Measurements from ENCODE around the gene FNTB.
"Not testable (repeated sequence)": the region's sequence is repeated elsewhere in the genome, so short reads cannot be mapped to it uniquely, and the experiment has no call there.

FNTB gene

GRCh38 chr14:65074449-65075150, 87.9 kb downstream of the FNTB start:
- peak; percentile 89 for ATAC-seq (ENCODE audit: low read depth)
- peaks cover 11% of the 10 kb centered on the region for H3K4me1 Mint-ChIP-seq
- DNase-seq (ENCODE audit: low spot score in 2 of 2) = peak in 1 of 2 donors; percentile 23
- no peaks in the 10 kb centered on the region for H3K9me3 Mint-ChIP-seq
- peak overlapping the region; percentile 74 for H3K27ac Mint-ChIP-seq
- H3K27me3 Mint-ChIP-seq = no peaks in the 10 kb centered on the region
- H3K36me3 Mint-ChIP-seq = peaks cover 28% of the 10 kb centered on the region
- H3K4me3 Mint-ChIP-seq = no peak overlapping the region

GRCh38 chr14:65075628-65076325, 89.1 kb downstream of the FNTB start:
- H3K27me3 Mint-ChIP-seq = no peaks in the 10 kb centered on the region
- H3K36me3 Mint-ChIP-seq = peaks cover 35% of the 10 kb centered on the region
- H3K4me1 Mint-ChIP-seq = peaks cover 17% of the 10 kb centered on the region
- no peak overlapping the region for H3K4me3 Mint-ChIP-seq
- H3K9me3 Mint-ChIP-seq = no peaks in the 10 kb centered on the region
- H3K27ac Mint-ChIP-seq = peak overlapping the region; percentile 74
- DNase-seq (ENCODE audit: low spot score in 2 of 2) (no peak), ATAC-seq (ENCODE audit: low read depth) (no peak)

GRCh38 chr14:65077318-65077717, 90.6 kb downstream of the FNTB start:
- H3K27ac Mint-ChIP-seq = no peak overlapping the region
- ATAC-seq (ENCODE audit: low read depth) = no peak
- H3K36me3 Mint-ChIP-seq = peaks cover 43% of the 10 kb centered on the region
- no peaks in the 10 kb centered on the region for H3K27me3 Mint-ChIP-seq
- no peak overlapping the region for H3K4me3 Mint-ChIP-seq
- peaks cover 23% of the 10 kb centered on the region for H3K4me1 Mint-ChIP-seq
- H3K9me3 Mint-ChIP-seq = no peaks in the 10 kb centered on the region
- no peak for DNase-seq (ENCODE audit: low spot score in 2 of 2)

- Mint-ChIP-seq H3K4me1 (peaks cover 23% of the 10 kb centered on the region), H3K27ac (no peak overlapping the region), H3K9me3 (no peaks in the 10 kb centered on the region), H3K4me3 (no peak overlapping the region), H3K27me3 (no peaks in the 10 kb centered on the region), H3K36me3 (peaks cover 41% of the 10 kb centered on the region)
- ATAC-seq (ENCODE audit: low read depth) = no peak
- DNase-seq (ENCODE audit: low spot score in 2 of 2) = no peak
Observed at GRCh38 chr14:65079201-65079600, 92.5 kb downstream of the FNTB start.

GRCh38 chr14:65079768-65080167, 93.1 kb downstream of the FNTB start:
- DNase-seq (ENCODE audit: low spot score in 2 of 2) = no peak
- H3K36me3 Mint-ChIP-seq = peaks cover 44% of the 10 kb centered on the region
- no peaks in the 10 kb centered on the region for H3K27me3 Mint-ChIP-seq
- H3K4me1 Mint-ChIP-seq = peaks cover 19% of the 10 kb centered on the region
- ATAC-seq (ENCODE audit: low read depth) = no peak
- H3K27ac Mint-ChIP-seq = no peak overlapping the region
- H3K9me3 Mint-ChIP-seq = no peaks in the 10 kb centered on the region
- H3K4me3 Mint-ChIP-seq = no peak overlapping the region

- Mint-ChIP-seq H3K4me3 (no peak overlapping the region), H3K9me3 (no peaks in the 10 kb centered on the region), H3K27me3 (no peaks in the 10 kb centered on the region), H3K4me1 (peaks cover 24% of the 10 kb centered on the region), H3K36me3 (peaks cover 44% of the 10 kb centered on the region), H3K27ac (peak overlapping the region; percentile 59)
- DNase-seq (ENCODE audit: low spot score in 2 of 2) (no peak), ATAC-seq (ENCODE audit: low read depth) (no peak)
Observed at GRCh38 chr14:65080960-65081747, 94.5 kb downstream of the FNTB start.

- DNase-seq (ENCODE audit: low spot score in 2 of 2) = no peak
Observed at GRCh38 chr14:65082930-65083329, 96.2 kb downstream of the FNTB start.

GRCh38 chr14:65084554-65085505, 98.1 kb downstream of the FNTB start:
- Mint-ChIP-seq H3K27ac (peak overlapping the region; percentile 62), H3K36me3 (peaks cover 59% of the 10 kb centered on the region), H3K4me1 (peaks cover 28% of the 10 kb centered on the region), H3K4me3 (no peak overlapping the region), H3K9me3 (peaks cover 3% of the 10 kb centered on the region), H3K27me3 (no peaks in the 10 kb centered on the region)
- no peak for DNase-seq (ENCODE audit: low spot score in 2 of 2)
- ATAC-seq (ENCODE audit: low read depth) = no peak

More at GRCh38 chr14:65082930-65083329, 96.2 kb downstream of the FNTB start:
- peaks cover 28% of the 10 kb centered on the region for H3K4me1 Mint-ChIP-seq
- no peak overlapping the region for H3K4me3 Mint-ChIP-seq
- H3K27ac Mint-ChIP-seq = no peak overlapping the region
- no peaks in the 10 kb centered on the region for H3K27me3 Mint-ChIP-seq
- no peak for ATAC-seq (ENCODE audit: low read depth)
- H3K36me3 Mint-ChIP-seq = peaks cover 50% of the 10 kb centered on the region
- peaks cover 2% of the 10 kb centered on the region for H3K9me3 Mint-ChIP-seq

GRCh38 chr14:65086686-65087085, 100.0 kb downstream of the FNTB start:
- not testable (repeated sequence) for DNase-seq (ENCODE audit: low spot score in 2 of 2); H3K27ac Mint-ChIP-seq; H3K9me3 Mint-ChIP-seq; H3K27me3 Mint-ChIP-seq; H3K4me3 Mint-ChIP-seq; ATAC-seq (ENCODE audit: low read depth)
- Mint-ChIP-seq H3K4me1 (peaks cover 25% of the 10 kb centered on the region), H3K36me3 (peaks cover 58% of the 10 kb centered on the region)

GRCh38 chr14:65087835-65088234, 101.1 kb downstream of the FNTB start:
- not testable (repeated sequence) for H3K27me3 Mint-ChIP-seq; H3K27ac Mint-ChIP-seq; ATAC-seq (ENCODE audit: low read depth); DNase-seq (ENCODE audit: low spot score in 2 of 2); H3K4me3 Mint-ChIP-seq; H3K9me3 Mint-ChIP-seq
- Mint-ChIP-seq H3K4me1 (peaks cover 22% of the 10 kb centered on the region), H3K36me3 (peaks cover 53% of the 10 kb centered on the region)

- ATAC-seq (ENCODE audit: low read depth) (no peak), DNase-seq (ENCODE audit: low spot score in 2 of 2) (no peak)
- no peak overlapping the region for H3K27ac Mint-ChIP-seq
- peaks cover 3% of the 10 kb centered on the region for H3K9me3 Mint-ChIP-seq
- H3K4me3 Mint-ChIP-seq = no peak overlapping the region
- H3K27me3 Mint-ChIP-seq = no peaks in the 10 kb centered on the region
- peaks cover 28% of the 10 kb centered on the region for H3K4me1 Mint-ChIP-seq
- H3K36me3 Mint-ChIP-seq = peaks cover 45% of the 10 kb centered on the region
Observed at GRCh38 chr14:65092349-65092748, 105.7 kb downstream of the FNTB start.

- Mint-ChIP-seq H3K4me1 (peaks cover 33% of the 10 kb centered on the region), H3K36me3 (peaks cover 28% of the 10 kb centered on the region), H3K9me3 (no peaks in the 10 kb centered on the region), H3K27ac (peak overlapping the region; percentile 63), H3K4me3 (no peak overlapping the region), H3K27me3 (no peaks in the 10 kb centered on the region)
- no peak for DNase-seq (ENCODE audit: low spot score in 2 of 2)
- ATAC-seq (ENCODE audit: low read depth) = no peak
Observed at GRCh38 chr14:65095633-65096205, 109.0 kb downstream of the FNTB start.
